ENCODE data around the gene FIGLA. TPM values are rescaled to one million over a fixed set of nuclear protein-coding genes. Genes with fewer than 3 reads are reported as not detected.

The FIGLA gene
- total RNA-seq, 1 donor from 2014 or later, result not detected

GRCh38 chr2:70757966-70758365, 32.5 kb downstream of the FIGLA start:
- Histone ChIP-seq H3K27ac (ENCODE audit: low read depth, low read length) (no peak overlapping the region), H3K27me3 (ENCODE audit: insufficient read depth, low read length) (no peaks in the 10 kb centered on the region), H3K9me3 (ENCODE audit: insufficient read depth, low read depth, low read length) (no peaks in the 10 kb centered on the region), H3K4me1 (ENCODE audit: insufficient read depth, low read length) (no peaks in the 10 kb centered on the region), H3K4me2 (ENCODE audit: low read length) (no peak overlapping the region), H3K4me3 (ENCODE audit: insufficient read depth, low read depth, low read length) (no peak overlapping the region), H3K79me2 (ENCODE audit: insufficient read depth, low read length) (no peaks in the 10 kb centered on the region), H3K9ac (ENCODE audit: low read length) (no peak overlapping the region), H3K36me3 (ENCODE audit: insufficient read depth, low read length) (no peaks in the 10 kb centered on the region), H2AFZ (ENCODE audit: low read depth, low read length) (no peak overlapping the region), H4K20me1 (ENCODE audit: insufficient read depth, low read length) (no peaks in the 10 kb centered on the region)
- H3K4me1 Mint-ChIP-seq (ENCODE audit: low read depth, unreplicated experiment), result no peaks in the 10 kb centered on the region
- no peak for DNase-seq (ENCODE audit: low read depth)
- no peaks in the 10 kb centered on the region for H3K9me3 Mint-ChIP-seq (ENCODE audit: unreplicated experiment)
- H3K4me3 Mint-ChIP-seq (ENCODE audit: unreplicated experiment), result no peak overlapping the region
- H3K27ac Mint-ChIP-seq (ENCODE audit: unreplicated experiment), result no peak overlapping the region
- no peak for TF ChIP-seq CTCF (IDR thresholded peaks at IDR 0.05; ENCODE audit: insufficient read depth, low read depth, low read length)
- TF ChIP-seq EZH2 (IDR thresholded peaks at IDR 0.05; ENCODE audit: insufficient read depth, low read length), result no peak
- FAIRE-seq, result no peak
- H3K36me3 Mint-ChIP-seq (ENCODE audit: low read depth, unreplicated experiment), result no peaks in the 10 kb centered on the region
- H3K27me3 Mint-ChIP-seq (ENCODE audit: low read depth, unreplicated experiment), result peaks cover 9% of the 10 kb centered on the region

- no peaks in the 10 kb centered on the region for H3K9me3 Mint-ChIP-seq (ENCODE audit: unreplicated experiment)
- no peaks in the 10 kb centered on the region for H3K9me3 ChIP-seq (ENCODE audit: insufficient read depth, low read depth, low read length)
- H3K4me3 Mint-ChIP-seq (ENCODE audit: unreplicated experiment), result no peak overlapping the region
- no peaks in the 10 kb centered on the region for H4K20me1 ChIP-seq (ENCODE audit: insufficient read depth, low read length)
- no peak overlapping the region for H3K4me2 ChIP-seq (ENCODE audit: low read length)
- FAIRE-seq (no peak), DNase-seq (ENCODE audit: low read depth) (no peak)
- no peaks in the 10 kb centered on the region for H3K4me1 Mint-ChIP-seq (ENCODE audit: low read depth, unreplicated experiment)
- TF ChIP-seq EZH2 (IDR thresholded peaks at IDR 0.05; ENCODE audit: insufficient read depth, low read length) (no peak), CTCF (IDR thresholded peaks at IDR 0.05; ENCODE audit: insufficient read depth, low read depth, low read length) (no peak)
- peaks cover 9% of the 10 kb centered on the region for H3K27me3 Mint-ChIP-seq (ENCODE audit: low read depth, unreplicated experiment)
- H3K27ac Mint-ChIP-seq (ENCODE audit: unreplicated experiment), result no peak overlapping the region
- H2AFZ ChIP-seq (ENCODE audit: low read depth, low read length), result no peak overlapping the region
- no peaks in the 10 kb centered on the region for H3K4me1 ChIP-seq (ENCODE audit: insufficient read depth, low read length)
- no peaks in the 10 kb centered on the region for H3K36me3 Mint-ChIP-seq (ENCODE audit: low read depth, unreplicated experiment)
- no peaks in the 10 kb centered on the region for H3K79me2 ChIP-seq (ENCODE audit: insufficient read depth, low read length)
- no peak overlapping the region for H3K4me3 ChIP-seq (ENCODE audit: insufficient read depth, low read depth, low read length)
- no peaks in the 10 kb centered on the region for H3K27me3 ChIP-seq (ENCODE audit: insufficient read depth, low read length)
- H3K9ac ChIP-seq (ENCODE audit: low read length), result no peak overlapping the region
- no peak overlapping the region for H3K27ac ChIP-seq (ENCODE audit: low read depth, low read length)
- no peaks in the 10 kb centered on the region for H3K36me3 ChIP-seq (ENCODE audit: insufficient read depth, low read length)
These were observed 33.1 kb downstream of the FIGLA start for GRCh38 chr2:70757360-70757759.

- TF ChIP-seq CTCF (IDR thresholded peaks at IDR 0.05; ENCODE audit: insufficient read depth, low read depth, low read length) (no peak), EZH2 (IDR thresholded peaks at IDR 0.05; ENCODE audit: insufficient read depth, low read length) (no peak)
- no peaks in the 10 kb centered on the region for H3K27me3 ChIP-seq (ENCODE audit: insufficient read depth, low read length)
- H3K27ac Mint-ChIP-seq (ENCODE audit: unreplicated experiment), result no peak overlapping the region
These were observed 34.3 kb downstream of the FIGLA start for GRCh38 chr2:70756128-70756527.

More at GRCh38 chr2:70756128-70756527, 34.3 kb downstream of the FIGLA start:
- Histone ChIP-seq H3K4me2 (ENCODE audit: low read length) (no peak overlapping the region), H3K9me3 (ENCODE audit: insufficient read depth, low read depth, low read length) (no peaks in the 10 kb centered on the region), H3K4me3 (ENCODE audit: insufficient read depth, low read depth, low read length) (no peak overlapping the region), H3K36me3 (ENCODE audit: insufficient read depth, low read length) (no peaks in the 10 kb centered on the region), H4K20me1 (ENCODE audit: insufficient read depth, low read length) (no peaks in the 10 kb centered on the region), H2AFZ (ENCODE audit: low read depth, low read length) (no peak overlapping the region), H3K9ac (ENCODE audit: low read length) (no peak overlapping the region), H3K27ac (ENCODE audit: low read depth, low read length) (no peak overlapping the region), H3K79me2 (ENCODE audit: insufficient read depth, low read length) (no peaks in the 10 kb centered on the region), H3K4me1 (ENCODE audit: insufficient read depth, low read length) (no peaks in the 10 kb centered on the region)
- H3K4me3 Mint-ChIP-seq (ENCODE audit: unreplicated experiment), result no peak overlapping the region
- no peak for DNase-seq (ENCODE audit: low read depth)
- peaks cover 9% of the 10 kb centered on the region for H3K27me3 Mint-ChIP-seq (ENCODE audit: low read depth, unreplicated experiment)
- no peak for FAIRE-seq
- H3K9me3 Mint-ChIP-seq (ENCODE audit: unreplicated experiment), result no peaks in the 10 kb centered on the region
- no peaks in the 10 kb centered on the region for H3K36me3 Mint-ChIP-seq (ENCODE audit: low read depth, unreplicated experiment)
- no peaks in the 10 kb centered on the region for H3K4me1 Mint-ChIP-seq (ENCODE audit: low read depth, unreplicated experiment)

Measured in astrocyte (in vitro differentiated cells and primary cell).